HG03097 (cell line): ENCODE data around the gene KCNMA1.
"Not testable (repeated sequence)": the region's sequence is repeated elsewhere in the genome, so short reads cannot be mapped to it uniquely, and the experiment has no call there.

Experiments
- ATAC-seq: cut with Tn5 transposase; IDR thresholded peaks from one replicate; pipeline ENCODE4 v1.9.1; 2021; ENCODE audit not compliant: unreplicated experiment, low FRiP score

The KCNMA1 gene

GRCh38 chr10:77589703-77590102 lies 47.9 kb downstream of the KCNMA1 start:
- ATAC-seq = not testable (repeated sequence)

DNA sequence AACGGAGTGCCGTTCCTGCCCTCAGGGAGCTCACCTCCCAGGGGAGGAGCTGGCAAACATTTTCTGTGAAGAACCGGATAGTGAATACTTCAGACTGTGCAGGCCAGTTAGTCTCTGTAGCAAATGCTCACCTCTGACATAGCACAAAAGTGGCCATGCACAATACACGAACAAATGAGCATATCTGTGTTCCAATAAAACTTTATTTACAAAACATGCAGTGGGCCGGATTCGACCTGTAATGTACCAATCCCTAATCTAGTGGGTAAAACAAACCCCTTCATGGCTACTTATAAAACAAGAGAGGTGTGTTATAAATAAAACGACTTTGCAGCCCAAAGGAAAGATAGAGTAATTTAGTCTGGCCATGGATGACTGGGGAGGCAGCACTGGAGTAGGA lies 48.7 kb downstream of the KCNMA1 start:
- ATAC-seq = no peak

DNA sequence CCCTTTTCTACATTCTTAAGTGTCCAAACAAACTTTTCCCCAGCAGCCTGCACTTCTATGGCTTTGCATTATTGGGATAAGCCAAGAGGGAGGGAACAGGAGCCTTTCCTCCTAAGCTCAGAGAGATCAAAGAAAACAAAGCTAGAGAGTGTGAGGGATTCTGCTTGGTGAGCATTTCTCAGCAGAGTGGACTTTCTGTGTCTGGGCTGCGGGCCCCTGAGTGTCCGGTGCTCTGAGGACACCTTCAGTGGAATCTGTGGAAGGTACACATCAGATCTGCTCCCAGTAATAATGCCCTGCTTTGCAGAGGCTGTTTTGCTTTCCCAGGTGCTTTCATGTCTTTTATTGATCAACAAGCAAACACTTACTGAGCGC lies 50.2 kb downstream of the KCNMA1 start:
- no peak for ATAC-seq

- ATAC-seq = no peak
Measured at GRCh38 chr10:77586719-77587415, 50.7 kb downstream of the KCNMA1 start.

GRCh38 chr10:77584938-77585337 lies 52.7 kb downstream of the KCNMA1 start:
- ATAC-seq = no peak

GRCh38 chr10:77583527-77583926 lies 54.1 kb downstream of the KCNMA1 start:
- no peak for ATAC-seq

GRCh38 chr10:77582710-77583115 lies 54.9 kb downstream of the KCNMA1 start:
- ATAC-seq = no peak

- no peak for ATAC-seq
Measured at GRCh38 chr10:77581738-77582137, 55.9 kb downstream of the KCNMA1 start.

DNA sequence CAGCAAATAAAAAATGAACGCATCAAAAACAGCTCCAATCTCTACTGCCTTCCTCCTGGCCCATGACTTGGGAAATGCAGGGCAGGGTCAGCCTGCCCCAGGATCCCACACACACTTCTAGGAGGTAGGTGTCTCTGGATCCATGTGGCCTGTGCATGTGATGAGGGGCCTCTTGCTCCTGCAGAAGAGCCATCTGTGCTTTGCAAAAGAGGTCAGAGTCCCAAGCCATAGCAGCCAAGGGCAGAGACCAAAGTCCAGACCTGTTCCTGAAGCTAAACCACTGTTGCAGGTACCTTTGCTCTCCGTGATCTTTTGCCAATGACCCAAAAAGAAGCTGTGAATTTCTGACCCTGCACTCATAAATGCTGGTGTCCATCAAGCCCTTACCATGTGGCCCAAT lies 57.1 kb downstream of the KCNMA1 start:
- ATAC-seq = no peak

DNA sequence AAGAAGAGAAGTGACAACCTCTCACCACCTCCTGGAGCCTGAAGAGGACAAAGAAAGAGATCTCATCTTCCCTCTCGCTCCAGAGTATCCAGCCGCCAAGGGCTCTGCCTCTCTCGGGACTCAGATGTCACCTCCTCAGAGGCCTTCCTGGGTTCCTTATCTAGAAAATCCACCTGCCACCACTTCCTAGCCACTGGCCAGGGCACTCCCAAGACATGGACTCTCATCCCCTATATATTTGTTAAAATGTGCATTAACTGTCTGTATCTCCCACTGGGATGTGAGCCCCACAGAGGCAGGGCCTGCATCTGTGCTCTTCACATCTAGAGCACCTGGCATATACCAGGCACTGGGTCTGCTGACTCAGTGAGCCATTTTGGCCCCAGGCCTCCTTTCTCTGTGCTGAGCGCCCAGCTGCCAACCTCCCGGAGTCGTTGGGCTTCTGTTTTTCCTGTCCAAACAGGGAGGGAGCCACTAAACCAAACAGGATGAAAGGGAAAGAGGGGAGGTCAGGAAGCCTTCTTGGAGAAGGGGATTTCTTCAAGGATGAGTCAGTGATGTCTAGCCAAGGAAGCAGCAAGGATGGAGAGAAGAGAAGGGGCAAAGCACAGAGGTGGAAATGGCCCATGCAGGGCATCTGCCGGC lies 58.9 kb downstream of the KCNMA1 start:
- no peak for ATAC-seq

DNA sequence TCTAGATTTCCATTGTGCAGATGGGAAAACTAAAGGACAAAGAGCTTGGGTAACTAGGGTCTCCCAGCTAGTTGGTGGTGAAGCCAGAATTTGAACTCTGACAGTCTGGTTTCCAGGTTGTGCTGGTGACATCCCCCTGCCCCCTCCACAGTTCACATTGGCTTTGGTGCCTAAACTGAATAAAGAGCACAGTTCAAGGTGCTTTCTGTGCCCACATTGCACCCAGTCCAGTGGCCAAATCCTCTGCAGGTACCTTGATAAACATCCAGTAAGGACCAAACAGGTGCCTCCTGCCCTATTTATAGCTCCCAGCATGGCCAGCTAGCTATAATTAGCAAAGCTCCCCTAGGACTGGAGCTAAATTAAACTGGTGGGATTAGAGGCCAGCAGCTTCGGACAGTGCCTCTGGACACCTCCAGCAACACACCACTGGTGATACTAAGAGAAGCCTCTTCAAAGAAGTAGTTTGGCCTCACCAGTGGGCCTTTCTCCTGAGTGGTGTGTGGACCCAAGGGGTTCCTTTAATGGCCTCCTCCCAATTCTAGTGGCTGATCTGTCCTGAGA lies 59.9 kb downstream of the KCNMA1 start:
- no peak for ATAC-seq

GRCh38 chr10:77576444-77577032 lies 61.1 kb downstream of the KCNMA1 start:
- no peak for ATAC-seq

DNA sequence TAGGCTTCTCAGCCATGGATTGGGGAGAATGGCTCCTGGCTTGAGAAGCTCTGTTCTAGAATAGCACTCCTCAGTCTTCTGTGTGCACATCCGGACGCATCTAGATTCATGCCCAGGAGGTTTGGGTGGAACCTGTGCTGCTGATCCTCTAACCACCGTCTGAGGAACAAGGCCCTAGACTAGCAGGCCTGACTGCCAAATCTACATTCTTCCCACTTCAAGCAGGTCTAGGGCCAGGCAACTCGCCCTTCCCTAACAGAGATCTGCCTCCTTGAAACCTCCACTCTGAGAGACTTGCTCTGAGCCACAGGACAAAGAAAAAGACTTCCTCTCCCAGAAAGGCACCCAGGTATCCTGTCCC lies 61.6 kb downstream of the KCNMA1 start:
- no peak for ATAC-seq

GRCh38 chr10:77575271-77576006 lies 62.2 kb downstream of the KCNMA1 start:
- no peak for ATAC-seq

GRCh38 chr10:77574438-77574837 lies 63.2 kb downstream of the KCNMA1 start:
- ATAC-seq = no peak

DNA sequence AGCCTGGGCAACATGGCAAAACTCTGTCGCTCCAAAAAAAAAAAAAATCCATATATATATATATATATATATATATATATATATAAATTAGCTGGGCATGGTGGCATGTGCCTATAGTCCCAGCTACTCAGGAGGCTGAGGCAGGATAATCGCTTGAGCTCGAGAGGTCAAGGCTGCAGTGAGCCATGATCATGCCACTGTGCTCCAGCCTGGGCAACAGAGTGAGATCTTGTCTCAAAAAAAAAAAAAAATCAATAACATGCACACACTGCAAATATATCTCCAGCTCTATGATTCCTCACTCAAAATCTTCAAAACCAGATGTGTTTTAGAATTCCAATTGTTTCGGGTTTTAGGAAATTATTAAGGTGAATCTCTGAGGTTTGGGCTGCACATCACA lies 65.1 kb downstream of the KCNMA1 start:
- not testable (repeated sequence) for ATAC-seq

GRCh38 chr10:77571490-77571889 lies 66.1 kb downstream of the KCNMA1 start:
- ATAC-seq = no peak

DNA sequence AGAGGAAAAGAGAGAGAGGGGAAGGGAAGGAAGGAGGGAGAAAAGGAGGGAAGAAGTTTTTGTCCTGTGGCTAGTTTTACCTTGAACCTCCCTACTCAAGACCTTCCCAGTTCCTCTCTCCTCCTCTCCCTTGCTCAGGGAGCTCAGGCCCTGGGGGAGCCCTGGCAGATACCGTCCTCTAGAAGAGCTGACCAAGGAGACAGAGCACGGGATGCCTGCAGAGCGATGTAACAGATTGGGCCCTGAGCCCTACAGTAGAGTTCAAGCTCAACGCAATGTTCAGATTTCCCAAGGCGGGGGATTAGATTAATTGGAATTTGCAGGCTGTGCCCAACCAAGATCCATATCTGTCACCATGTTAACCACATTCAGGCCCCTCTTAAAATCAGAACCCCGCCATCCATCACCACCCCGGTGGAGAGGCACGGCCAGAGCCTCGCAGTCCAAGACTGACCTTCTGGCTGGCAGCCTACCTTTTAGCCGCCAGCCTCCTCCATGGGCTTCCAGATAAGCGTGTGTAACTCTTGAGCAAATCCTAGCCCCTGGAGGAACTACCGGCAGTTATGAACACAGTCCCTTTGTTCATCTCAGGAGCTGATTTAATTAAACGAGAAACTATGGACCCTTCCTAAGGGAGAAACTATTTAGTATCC lies 70.6 kb downstream of the KCNMA1 start:
- ATAC-seq = no peak

GRCh38 chr10:77566236-77566635 lies 71.4 kb downstream of the KCNMA1 start:
- no peak for ATAC-seq

- ATAC-seq = no peak
Measured at GRCh38 chr10:77565590-77566023, 72.0 kb downstream of the KCNMA1 start.
